ENCODE results near the gene KRT85. TPM values are rescaled to one million over a fixed set of nuclear protein-coding genes. Genes with fewer than 3 reads are reported as not detected.
"Not testable (repeated sequence)": the region's sequence is repeated elsewhere in the genome, so short reads cannot be mapped to it uniquely, and the experiment has no call there.

The KRT85 gene
- total RNA-seq, 1 experiment from 2014 or later, result not detected

DNA sequence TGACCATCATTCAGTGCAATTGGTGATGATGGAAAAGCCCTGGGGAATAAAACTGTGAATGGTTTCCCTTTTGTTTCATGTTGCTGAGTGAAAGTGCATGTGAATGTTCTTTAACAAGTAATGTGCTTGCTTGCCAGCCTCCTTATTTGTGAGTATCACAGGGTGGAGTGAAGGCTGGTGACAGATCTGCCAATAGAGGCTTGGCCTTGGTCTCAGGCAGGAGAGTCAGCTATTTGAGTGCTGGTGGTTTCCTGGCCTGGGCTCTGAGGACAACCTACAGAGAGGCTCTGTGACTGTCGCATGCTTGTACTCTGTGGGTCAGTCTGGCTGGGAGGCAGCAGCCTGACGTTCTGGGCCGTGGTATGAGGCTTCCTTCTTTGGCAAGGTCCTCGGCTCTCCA is 20.7 kb downstream of the KRT85 start:
- no peak for TF ChIP-seq CTCF (conservative IDR thresholded peaks at IDR 0.05; ENCODE audit: low read depth, low read length)
- TF ChIP-seq EZH2 (IDR thresholded peaks at IDR 0.05; ENCODE audit: borderline replicate concordance, low read depth, low read length, poor library complexity, severe bottlenecking), result no peak
- no peak overlapping the region for H3K27ac ChIP-seq (ENCODE audit: low read depth, low read length, poor library complexity, severe bottlenecking)
- no peaks in the 10 kb centered on the region for H3K36me3 ChIP-seq (ENCODE audit: insufficient read depth, low read length, poor library complexity, severe bottlenecking)
- DNase-seq (ENCODE audit: low spot score), result no peak
- H3K27me3 ChIP-seq (replicated peaks; ENCODE audit: insufficient read depth, low read depth, low read length, poor library complexity), result no peaks in the 10 kb centered on the region
- no peaks in the 10 kb centered on the region for H3K9me3 ChIP-seq (ENCODE audit: low read depth, low read length, poor library complexity, severe bottlenecking)
- no TSS peak for BruUV-seq (replicated peaks)
- intact Hi-C loops (cut with micrococcal nuclease; ENCODE audit: unreplicated experiment), result no loop called here
- H3K4me1 ChIP-seq (ENCODE audit: insufficient read depth, low read length, poor library complexity, severe bottlenecking), result no peaks in the 10 kb centered on the region
- ChIA-PET POLR2A (ENCODE audit: low non-redundant PET) (no interaction called here), CTCF (no interaction called here)
- no peak overlapping the region for H3K4me3 ChIP-seq (ENCODE audit: low read depth, low read length, poor library complexity, severe bottlenecking)

- DNase-seq (ENCODE audit: low spot score); intact Hi-C loops (cut with micrococcal nuclease; ENCODE audit: unreplicated experiment); H3K4me1 ChIP-seq (ENCODE audit: insufficient read depth, low read length, poor library complexity, severe bottlenecking); H3K9me3 ChIP-seq (ENCODE audit: low read depth, low read length, poor library complexity, severe bottlenecking); H3K27me3 ChIP-seq (replicated peaks; ENCODE audit: insufficient read depth, low read depth, low read length, poor library complexity); H3K4me3 ChIP-seq (ENCODE audit: low read depth, low read length, poor library complexity, severe bottlenecking); POLR2A ChIA-PET (ENCODE audit: low non-redundant PET); BruUV-seq (replicated peaks); H3K36me3 ChIP-seq (ENCODE audit: insufficient read depth, low read length, poor library complexity, severe bottlenecking); H3K27ac ChIP-seq (ENCODE audit: low read depth, low read length, poor library complexity, severe bottlenecking); CTCF ChIA-PET: not testable (repeated sequence)
Measured at GRCh38 chr12:52345041-52345440, 22.2 kb downstream of the KRT85 start.

GRCh38 chr12:52344111-52344510 is 23.2 kb downstream of the KRT85 start:
- Histone ChIP-seq H3K9me3 (ENCODE audit: low read depth, low read length, poor library complexity, severe bottlenecking) (no peaks in the 10 kb centered on the region), H3K27ac (ENCODE audit: low read depth, low read length, poor library complexity, severe bottlenecking) (no peak overlapping the region), H3K27me3 (replicated peaks; ENCODE audit: insufficient read depth, low read depth, low read length, poor library complexity) (no peaks in the 10 kb centered on the region), H3K4me1 (ENCODE audit: insufficient read depth, low read length, poor library complexity, severe bottlenecking) (no peaks in the 10 kb centered on the region), H3K4me3 (ENCODE audit: low read depth, low read length, poor library complexity, severe bottlenecking) (no peak overlapping the region), H3K36me3 (ENCODE audit: insufficient read depth, low read length, poor library complexity, severe bottlenecking) (no peaks in the 10 kb centered on the region)
- DNase-seq (ENCODE audit: low spot score), result no peak
- no peak for TF ChIP-seq CTCF (conservative IDR thresholded peaks at IDR 0.05; ENCODE audit: low read depth, low read length)
- no peak for TF ChIP-seq EZH2 (IDR thresholded peaks at IDR 0.05; ENCODE audit: borderline replicate concordance, low read depth, low read length, poor library complexity, severe bottlenecking)
- intact Hi-C loops (cut with micrococcal nuclease; ENCODE audit: unreplicated experiment), result no loop called here
- CTCF ChIA-PET, result no interaction called here
- no TSS peak for BruUV-seq (replicated peaks)
- POLR2A ChIA-PET (ENCODE audit: low non-redundant PET), result no interaction called here

GRCh38 chr12:52343550-52343949 is 23.7 kb downstream of the KRT85 start:
- H3K27me3 ChIP-seq (replicated peaks; ENCODE audit: insufficient read depth, low read depth, low read length, poor library complexity), result no peaks in the 10 kb centered on the region
- no peak for TF ChIP-seq CTCF (conservative IDR thresholded peaks at IDR 0.05; ENCODE audit: low read depth, low read length)
- TF ChIP-seq EZH2 (IDR thresholded peaks at IDR 0.05; ENCODE audit: borderline replicate concordance, low read depth, low read length, poor library complexity, severe bottlenecking), result no peak
- no peak overlapping the region for H3K27ac ChIP-seq (ENCODE audit: low read depth, low read length, poor library complexity, severe bottlenecking)
- H3K4me3 ChIP-seq (ENCODE audit: low read depth, low read length, poor library complexity, severe bottlenecking), result no peak overlapping the region
- no peaks in the 10 kb centered on the region for H3K9me3 ChIP-seq (ENCODE audit: low read depth, low read length, poor library complexity, severe bottlenecking)
- POLR2A ChIA-PET (ENCODE audit: low non-redundant PET), result no interaction called here
- DNase-seq (ENCODE audit: low spot score), result no peak
- intact Hi-C loops (cut with micrococcal nuclease; ENCODE audit: unreplicated experiment), result no loop called here
- H3K4me1 ChIP-seq (ENCODE audit: insufficient read depth, low read length, poor library complexity, severe bottlenecking), result no peaks in the 10 kb centered on the region
- no peaks in the 10 kb centered on the region for H3K36me3 ChIP-seq (ENCODE audit: insufficient read depth, low read length, poor library complexity, severe bottlenecking)
- CTCF ChIA-PET, result no interaction called here
- BruUV-seq (replicated peaks), result no TSS peak

Measured in A673 (cell line).